Measurements from ENCODE around the gene PDZD4. TPM values are rescaled to one million over a fixed set of nuclear protein-coding genes. Genes with fewer than 3 reads are reported as not detected.

PDZD4 gene
- total RNA-seq, 4 donors from 2014 or later: 2.0 to 6.3 (median 3.0) TPM

DNA sequence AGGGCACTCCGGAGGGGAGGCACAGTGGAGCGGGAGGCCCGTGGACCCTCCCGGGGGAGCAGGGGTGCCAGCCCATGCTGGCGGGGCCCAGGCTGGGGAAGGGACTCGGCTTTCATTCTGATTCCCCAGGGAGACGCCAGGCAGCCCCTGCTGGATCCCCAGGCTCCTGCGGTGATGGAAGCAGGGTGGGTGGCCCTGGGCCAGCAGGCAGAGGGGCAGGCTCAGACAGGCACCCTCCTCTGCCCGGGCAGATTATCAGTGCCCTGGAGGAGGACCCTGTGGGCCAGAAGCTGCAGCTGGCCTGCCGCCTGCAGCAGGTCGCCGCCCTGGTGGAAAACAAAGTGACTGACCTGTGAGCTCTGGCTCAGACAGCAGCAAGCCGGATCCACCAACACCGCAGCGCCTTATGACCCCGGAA lies 51.7 kb downstream of the PDZD4 start:
- H3K27ac ChIP-seq: no peak overlapping the region
- no peak for TF ChIP-seq POLR2AphosphoS5 (IDR thresholded peaks at IDR 0.05)
- TF ChIP-seq CTCF (IDR thresholded peaks at IDR 0.05): no peak
- no peak for TF ChIP-seq EP300 (IDR thresholded peaks at IDR 0.05)
- no peak for TF ChIP-seq POLR2A (IDR thresholded peaks at IDR 0.05)
- WGBS: 67% methylated on average over 12 of the region's 16 CpGs
- DNase-seq (ENCODE audit: low spot score in 2 of 2): no peak
- peaks cover 25% of the 10 kb centered on the region for H3K4me1 ChIP-seq
- no peak overlapping the region for H3K4me3 ChIP-seq
- no peaks in the 10 kb centered on the region for H3K36me3 ChIP-seq
- no peaks in the 10 kb centered on the region for H3K9me3 ChIP-seq
- H3K27me3 ChIP-seq: no peaks in the 10 kb centered on the region

DNA sequence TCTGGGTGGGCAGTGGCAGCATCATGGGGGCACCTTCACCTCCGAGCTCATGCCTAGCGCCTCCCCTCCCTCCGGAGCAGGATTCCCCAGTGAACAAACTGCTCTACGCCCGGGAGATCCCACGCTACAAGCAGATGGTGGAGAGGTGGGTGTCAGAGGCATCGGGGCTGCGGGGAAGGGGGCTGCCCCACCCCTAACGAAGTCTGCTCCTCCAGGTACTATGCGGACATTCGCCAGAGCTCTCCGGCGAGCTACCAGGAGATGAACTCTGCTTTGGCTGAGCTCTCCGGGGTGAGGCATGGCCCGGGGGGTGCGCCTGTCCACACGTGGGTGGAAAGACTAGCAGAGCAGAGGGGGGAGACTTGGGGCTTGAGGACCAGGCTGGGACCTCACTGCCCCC lies 52.2 kb downstream of the PDZD4 start:
- TF ChIP-seq POLR2AphosphoS5 (IDR thresholded peaks at IDR 0.05): no peak
- TF ChIP-seq CTCF (IDR thresholded peaks at IDR 0.05): no peak
- no peak for TF ChIP-seq POLR2A (IDR thresholded peaks at IDR 0.05)
- no peak for TF ChIP-seq EP300 (IDR thresholded peaks at IDR 0.05)
- WGBS: no CpG with 5 or more reads among the region's 17 CpGs
- no peaks in the 10 kb centered on the region for H3K27me3 ChIP-seq
- no peak overlapping the region for H3K4me3 ChIP-seq
- no peak for DNase-seq (ENCODE audit: low spot score in 2 of 2)
- no peaks in the 10 kb centered on the region for H3K9me3 ChIP-seq
- no peak overlapping the region for H3K27ac ChIP-seq
- H3K36me3 ChIP-seq: no peaks in the 10 kb centered on the region
- H3K4me1 ChIP-seq: peaks cover 25% of the 10 kb centered on the region

GRCh38 chrX:153777261-153778090 lies 52.9 kb downstream of the PDZD4 start:
- 86% methylated on average over 27 of the region's 34 CpGs for WGBS
- Histone ChIP-seq H3K9me3 (no peaks in the 10 kb centered on the region), H3K4me3 (no peak overlapping the region), H3K27ac (no peak overlapping the region), H3K4me1 (peaks cover 24% of the 10 kb centered on the region), H3K36me3 (no peaks in the 10 kb centered on the region), H3K27me3 (no peaks in the 10 kb centered on the region)
- TF ChIP-seq CTCF (IDR thresholded peaks at IDR 0.05): no peak
- TF ChIP-seq EP300 (IDR thresholded peaks at IDR 0.05): no peak
- TF ChIP-seq POLR2AphosphoS5 (IDR thresholded peaks at IDR 0.05): no peak
- TF ChIP-seq POLR2A (IDR thresholded peaks at IDR 0.05): no peak
- DNase-seq (ENCODE audit: low spot score in 2 of 2): no peak

GRCh38 chrX:153776611-153777045 lies 53.7 kb downstream of the PDZD4 start:
- WGBS: 83% methylated on average over 6 of the region's 22 CpGs
- no peak for TF ChIP-seq POLR2AphosphoS5 (IDR thresholded peaks at IDR 0.05)
- no peak for TF ChIP-seq EP300 (IDR thresholded peaks at IDR 0.05)
- no peak for TF ChIP-seq CTCF (IDR thresholded peaks at IDR 0.05)
- TF ChIP-seq POLR2A (IDR thresholded peaks at IDR 0.05): no peak
- H3K4me3 ChIP-seq: no peak overlapping the region
- peaks cover 16% of the 10 kb centered on the region for H3K4me1 ChIP-seq
- no peaks in the 10 kb centered on the region for H3K36me3 ChIP-seq
- H3K27ac ChIP-seq: no peak overlapping the region
- no peaks in the 10 kb centered on the region for H3K27me3 ChIP-seq
- no peaks in the 10 kb centered on the region for H3K9me3 ChIP-seq
- DNase-seq (ENCODE audit: low spot score in 2 of 2): no peak

- TF ChIP-seq CTCF (IDR thresholded peaks at IDR 0.05) (no peak), EP300 (IDR thresholded peaks at IDR 0.05) (no peak), POLR2A (IDR thresholded peaks at IDR 0.05) (no peak), POLR2AphosphoS5 (IDR thresholded peaks at IDR 0.05) (no peak)
- Histone ChIP-seq H3K36me3 (no peaks in the 10 kb centered on the region), H3K27me3 (no peaks in the 10 kb centered on the region), H3K9me3 (no peaks in the 10 kb centered on the region), H3K4me1 (peaks cover 11% of the 10 kb centered on the region), H3K4me3 (no peak overlapping the region), H3K27ac (no peak overlapping the region)
- no CpG with 5 or more reads among the region's 20 CpGs for WGBS
- no peak for DNase-seq (ENCODE audit: low spot score in 2 of 2)
These were observed 54.2 kb downstream of the PDZD4 start for GRCh38 chrX:153776120-153776599.
